Measurements from ENCODE around the gene STOX2. TPM values are rescaled to one million over a fixed set of nuclear protein-coding genes. Genes with fewer than 3 reads are reported as not detected.

The STOX2 gene
- total and polyA plus RNA-seq, 10 of the 15 experiments (the other 5 are each of a cell fraction or from before 2014, with no cell fraction given), result 0.01 to 1.2 (median 0.18) TPM; not detected in 4

DNA sequence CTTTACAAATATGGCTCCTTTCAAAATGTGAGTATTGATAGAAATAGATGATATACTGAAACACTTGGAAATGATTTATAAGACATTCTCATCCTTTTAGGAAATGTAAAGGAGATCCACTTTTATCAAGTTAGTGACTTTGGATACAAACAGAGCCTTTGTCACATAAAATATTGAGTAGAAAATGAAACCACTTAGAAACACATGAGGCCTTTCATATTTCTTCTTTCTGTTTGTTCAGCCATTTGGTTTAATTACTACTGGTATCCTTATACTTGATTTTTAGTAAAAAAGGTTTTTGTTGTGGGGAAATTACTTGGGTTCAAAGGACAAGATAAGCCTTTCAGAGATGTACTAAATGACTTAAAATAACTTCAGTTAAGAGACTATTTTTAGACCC, 4.1 kb downstream of the STOX2 start (continued):
- TF ChIP-seq LARP7 (IDR thresholded peaks at IDR 0.05) (no peak), ZSCAN29 (IDR thresholded peaks at IDR 0.05) (no peak), EGR1 (IDR thresholded peaks at IDR 0.05; ENCODE audit: borderline replicate concordance in 1 of 2, low read depth in 2 of 2, low read length in 2 of 2) (no peak), RAD51 (IDR thresholded peaks at IDR 0.05) (no peak)
- TF ChIP-seq, protein P1, sequence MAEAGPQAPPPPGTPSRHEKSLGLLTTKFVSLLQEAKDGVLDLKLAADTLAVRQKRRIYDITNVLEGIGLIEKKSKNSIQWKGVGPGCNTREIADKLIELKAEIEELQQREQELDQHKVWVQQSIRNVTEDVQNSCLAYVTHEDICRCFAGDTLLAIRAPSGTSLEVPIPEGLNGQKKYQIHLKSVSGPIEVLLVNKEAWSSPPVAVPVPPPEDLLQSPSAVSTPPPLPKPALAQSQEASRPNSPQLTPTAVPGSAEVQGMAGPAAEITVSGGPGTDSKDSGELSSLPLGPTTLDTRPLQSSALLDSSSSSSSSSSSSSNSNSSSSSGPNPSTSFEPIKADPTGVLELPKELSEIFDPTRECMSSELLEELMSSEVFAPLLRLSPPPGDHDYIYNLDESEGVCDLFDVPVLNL (IDR thresholded peaks at IDR 0.05; ENCODE audit: low read depth, low read length), result no peak
- TF ChIP-seq, protein P2, sequence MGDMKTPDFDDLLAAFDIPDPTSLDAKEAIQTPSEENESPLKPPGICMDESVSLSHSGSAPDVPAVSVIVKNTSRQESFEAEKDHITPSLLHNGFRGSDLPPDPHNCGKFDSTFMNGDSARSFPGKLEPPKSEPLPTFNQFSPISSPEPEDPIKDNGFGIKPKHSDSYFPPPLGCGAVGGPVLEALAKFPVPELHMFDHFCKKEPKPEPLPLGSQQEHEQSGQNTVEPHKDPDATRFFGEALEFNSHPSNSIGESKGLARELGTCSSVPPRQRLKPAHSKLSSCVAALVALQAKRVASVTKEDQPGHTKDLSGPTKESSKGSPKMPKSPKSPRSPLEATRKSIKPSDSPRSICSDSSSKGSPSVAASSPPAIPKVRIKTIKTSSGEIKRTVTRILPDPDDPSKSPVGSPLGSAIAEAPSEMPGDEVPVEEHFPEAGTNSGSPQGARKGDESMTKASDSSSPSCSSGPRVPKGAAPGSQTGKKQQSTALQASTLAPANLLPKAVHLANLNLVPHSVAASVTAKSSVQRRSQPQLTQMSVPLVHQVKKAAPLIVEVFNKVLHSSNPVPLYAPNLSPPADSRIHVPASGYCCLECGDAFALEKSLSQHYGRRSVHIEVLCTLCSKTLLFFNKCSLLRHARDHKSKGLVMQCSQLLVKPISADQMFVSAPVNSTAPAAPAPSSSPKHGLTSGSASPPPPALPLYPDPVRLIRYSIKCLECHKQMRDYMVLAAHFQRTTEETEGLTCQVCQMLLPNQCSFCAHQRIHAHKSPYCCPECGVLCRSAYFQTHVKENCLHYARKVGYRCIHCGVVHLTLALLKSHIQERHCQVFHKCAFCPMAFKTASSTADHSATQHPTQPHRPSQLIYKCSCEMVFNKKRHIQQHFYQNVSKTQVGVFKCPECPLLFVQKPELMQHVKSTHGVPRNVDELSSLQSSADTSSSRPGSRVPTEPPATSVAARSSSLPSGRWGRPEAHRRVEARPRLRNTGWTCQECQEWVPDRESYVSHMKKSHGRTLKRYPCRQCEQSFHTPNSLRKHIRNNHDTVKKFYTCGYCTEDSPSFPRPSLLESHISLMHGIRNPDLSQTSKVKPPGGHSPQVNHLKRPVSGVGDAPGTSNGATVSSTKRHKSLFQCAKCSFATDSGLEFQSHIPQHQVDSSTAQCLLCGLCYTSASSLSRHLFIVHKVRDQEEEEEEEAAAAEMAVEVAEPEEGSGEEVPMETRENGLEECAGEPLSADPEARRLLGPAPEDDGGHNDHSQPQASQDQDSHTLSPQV (IDR thresholded peaks at IDR 0.05), result no peak
- TF ChIP-seq, protein P3, sequence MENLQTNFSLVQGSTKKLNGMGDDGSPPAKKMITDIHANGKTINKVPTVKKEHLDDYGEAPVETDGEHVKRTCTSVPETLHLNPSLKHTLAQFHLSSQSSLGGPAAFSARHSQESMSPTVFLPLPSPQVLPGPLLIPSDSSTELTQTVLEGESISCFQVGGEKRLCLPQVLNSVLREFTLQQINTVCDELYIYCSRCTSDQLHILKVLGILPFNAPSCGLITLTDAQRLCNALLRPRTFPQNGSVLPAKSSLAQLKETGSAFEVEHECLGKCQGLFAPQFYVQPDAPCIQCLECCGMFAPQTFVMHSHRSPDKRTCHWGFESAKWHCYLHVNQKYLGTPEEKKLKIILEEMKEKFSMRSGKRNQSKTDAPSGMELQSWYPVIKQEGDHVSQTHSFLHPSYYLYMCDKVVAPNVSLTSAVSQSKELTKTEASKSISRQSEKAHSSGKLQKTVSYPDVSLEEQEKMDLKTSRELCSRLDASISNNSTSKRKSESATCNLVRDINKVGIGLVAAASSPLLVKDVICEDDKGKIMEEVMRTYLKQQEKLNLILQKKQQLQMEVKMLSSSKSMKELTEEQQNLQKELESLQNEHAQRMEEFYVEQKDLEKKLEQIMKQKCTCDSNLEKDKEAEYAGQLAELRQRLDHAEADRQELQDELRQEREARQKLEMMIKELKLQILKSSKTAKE (IDR thresholded peaks at IDR 0.05; ENCODE audit: low read depth, poor library complexity, severe bottlenecking), result no peak
- TF ChIP-seq, protein P4, sequence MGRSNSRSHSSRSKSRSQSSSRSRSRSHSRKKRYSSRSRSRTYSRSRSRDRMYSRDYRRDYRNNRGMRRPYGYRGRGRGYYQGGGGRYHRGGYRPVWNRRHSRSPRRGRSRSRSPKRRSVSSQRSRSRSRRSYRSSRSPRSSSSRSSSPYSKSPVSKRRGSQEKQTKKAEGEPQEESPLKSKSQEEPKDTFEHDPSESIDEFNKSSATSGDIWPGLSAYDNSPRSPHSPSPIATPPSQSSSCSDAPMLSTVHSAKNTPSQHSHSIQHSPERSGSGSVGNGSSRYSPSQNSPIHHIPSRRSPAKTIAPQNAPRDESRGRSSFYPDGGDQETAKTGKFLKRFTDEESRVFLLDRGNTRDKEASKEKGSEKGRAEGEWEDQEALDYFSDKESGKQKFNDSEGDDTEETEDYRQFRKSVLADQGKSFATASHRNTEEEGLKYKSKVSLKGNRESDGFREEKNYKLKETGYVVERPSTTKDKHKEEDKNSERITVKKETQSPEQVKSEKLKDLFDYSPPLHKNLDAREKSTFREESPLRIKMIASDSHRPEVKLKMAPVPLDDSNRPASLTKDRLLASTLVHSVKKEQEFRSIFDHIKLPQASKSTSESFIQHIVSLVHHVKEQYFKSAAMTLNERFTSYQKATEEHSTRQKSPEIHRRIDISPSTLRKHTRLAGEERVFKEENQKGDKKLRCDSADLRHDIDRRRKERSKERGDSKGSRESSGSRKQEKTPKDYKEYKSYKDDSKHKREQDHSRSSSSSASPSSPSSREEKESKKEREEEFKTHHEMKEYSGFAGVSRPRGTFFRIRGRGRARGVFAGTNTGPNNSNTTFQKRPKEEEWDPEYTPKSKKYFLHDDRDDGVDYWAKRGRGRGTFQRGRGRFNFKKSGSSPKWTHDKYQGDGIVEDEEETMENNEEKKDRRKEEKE (IDR thresholded peaks at IDR 0.05), result no peak

Data from GM12878 (cell line).